Measurements from ENCODE around the gene MED29. TPM values are rescaled to one million over a fixed set of nuclear protein-coding genes. Genes with fewer than 3 reads are reported as not detected.

The MED29 gene
- total and polyA plus RNA-seq, 3 donors from 2014 or later, result 38.9 to 53.5 (median 46.1) TPM

DNA sequence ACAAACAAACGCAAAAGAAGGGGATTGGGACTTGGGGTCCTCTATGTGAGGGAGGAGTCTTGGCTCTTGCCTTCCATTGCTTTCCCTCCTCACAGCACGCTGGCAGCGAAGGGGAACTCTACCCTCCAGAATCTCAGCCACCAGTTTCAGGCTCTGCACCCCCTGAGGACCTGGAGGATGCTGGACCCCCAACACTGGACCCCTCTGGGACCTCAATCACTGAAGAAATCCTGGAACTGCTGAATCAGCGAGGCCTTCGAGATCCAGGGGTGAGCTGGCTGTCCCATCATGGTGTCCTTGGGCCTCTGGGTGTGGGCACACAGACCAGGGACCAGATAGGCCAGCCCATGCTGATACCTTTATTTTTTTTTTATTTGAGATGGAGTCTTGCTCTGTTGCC lies 30.8 kb downstream of the MED29 start:
- H3K27ac ChIP-seq, result no peak overlapping the region
- H3K4me1 ChIP-seq, result no peaks in the 10 kb centered on the region
- DNase-seq, result no peak
- no peak overlapping the region for H3K4me3 ChIP-seq
- H3K36me3 ChIP-seq (ENCODE audit: low read depth, missing control alignments), result no peaks in the 10 kb centered on the region
- H3K9me3 ChIP-seq, result no peaks in the 10 kb centered on the region
- H3K27me3 ChIP-seq, result no peaks in the 10 kb centered on the region
- 92 to 95% methylated on average over 5 of the region's 5 CpGs for WGBS, 2 donors
- intact Hi-C loops (cut with DNase I; ENCODE audit: low total_unique reads), result loop anchor here (10.0 kb wide), 1 partner anchor 113 kb away; the partner anchor contains the start of gene EID2B
- TF ChIP-seq POLR2A (IDR thresholded peaks at IDR 0.05) (no peak), CTCF (IDR thresholded peaks at IDR 0.05) (no peak)

- 92 to 93% methylated on average over 31 to 33 of the region's 35 CpGs for WGBS, 2 donors
- Histone ChIP-seq H3K27ac (no peak overlapping the region), H3K4me3 (no peak overlapping the region), H3K4me1 (peaks cover 8% of the 10 kb centered on the region), H3K36me3 (ENCODE audit: low read depth, missing control alignments) (no peaks in the 10 kb centered on the region), H3K9me3 (no peaks in the 10 kb centered on the region), H3K27me3 (no peaks in the 10 kb centered on the region)
- intact Hi-C loops (cut with DNase I; ENCODE audit: low total_unique reads), result loop anchor here (10.0 kb wide), 1 partner anchor 111 kb away; the partner anchor contains the start of gene EID2B
- TF ChIP-seq CTCF (IDR thresholded peaks at IDR 0.05) (no peak), POLR2A (IDR thresholded peaks at IDR 0.05) (no peak)
- DNase-seq, result no peak
Observed at GRCh38 chr19:39423258-39424086, 32.3 kb downstream of the MED29 start.

DNA sequence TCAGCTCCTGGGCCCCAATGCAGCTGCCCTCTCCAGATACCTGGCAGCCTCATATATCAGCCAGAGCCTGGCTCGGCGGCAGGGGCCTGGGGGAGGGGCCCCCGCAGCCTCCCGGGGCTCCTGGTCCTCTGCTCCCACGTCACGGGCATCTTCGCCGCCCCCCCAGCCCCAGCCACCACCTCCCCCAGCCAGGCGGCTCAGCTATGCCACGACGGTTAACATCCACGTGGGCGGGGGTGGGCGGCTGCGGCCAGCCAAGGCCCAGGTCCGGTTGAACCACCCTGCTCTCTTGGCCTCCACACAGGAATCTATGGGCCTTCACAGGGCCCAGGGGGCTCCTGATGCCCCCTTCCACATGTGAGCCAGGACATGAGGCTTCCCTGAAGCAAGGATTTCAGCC lies 33.8 kb downstream of the MED29 start:
- no peak for DNase-seq
- Histone ChIP-seq H3K27ac (no peak overlapping the region), H3K27me3 (no peaks in the 10 kb centered on the region), H3K4me3 (no peak overlapping the region), H3K9me3 (no peaks in the 10 kb centered on the region), H3K36me3 (ENCODE audit: low read depth, missing control alignments) (no peaks in the 10 kb centered on the region), H3K4me1 (peaks cover 19% of the 10 kb centered on the region)
- TF ChIP-seq POLR2A (IDR thresholded peaks at IDR 0.05) (no peak), CTCF (IDR thresholded peaks at IDR 0.05) (no peak)
- WGBS, 2 donors, result 81 to 91% methylated on average over 8 to 16 of the region's 16 CpGs
- intact Hi-C loops (cut with DNase I; ENCODE audit: low total_unique reads), result loop anchor here (10.0 kb wide), 1 partner anchor 110 kb away; the partner anchor contains the start of gene EID2B

DNA sequence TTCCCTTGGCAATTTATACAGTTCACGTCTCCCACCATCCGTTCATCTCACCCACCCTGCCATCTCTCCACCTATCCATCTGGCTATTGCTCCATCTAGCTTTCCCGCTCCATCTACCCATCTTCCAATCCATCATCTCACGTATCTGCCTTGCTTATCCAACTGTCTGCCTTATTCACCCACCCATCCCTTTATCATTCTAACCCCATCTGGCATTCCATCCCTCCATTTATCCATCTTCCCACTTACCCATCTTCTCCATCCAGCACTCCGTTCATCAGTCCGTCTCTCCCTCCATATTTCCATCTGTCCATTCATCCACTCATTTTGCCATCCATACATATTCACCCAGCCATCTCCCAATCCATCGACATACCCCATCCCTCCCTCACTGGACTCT lies 34.6 kb downstream of the MED29 start:
- no peaks in the 10 kb centered on the region for H3K27me3 ChIP-seq
- WGBS, 2 donors, result 91 to 92% methylated on average over 7 of the region's 7 CpGs
- no peak overlapping the region for H3K4me3 ChIP-seq
- H3K9me3 ChIP-seq, result no peaks in the 10 kb centered on the region
- no peak for DNase-seq
- TF ChIP-seq POLR2A (IDR thresholded peaks at IDR 0.05) (no peak), CTCF (IDR thresholded peaks at IDR 0.05) (no peak)
- peaks cover 19% of the 10 kb centered on the region for H3K4me1 ChIP-seq
- H3K36me3 ChIP-seq (ENCODE audit: low read depth, missing control alignments), result no peaks in the 10 kb centered on the region
- H3K27ac ChIP-seq, result no peak overlapping the region
- intact Hi-C loops (cut with DNase I; ENCODE audit: low total_unique reads), result loop anchor here (10.0 kb wide), 1 partner anchor 109 kb away; the partner anchor contains the start of gene EID2B

Measured in testis (tissue), 3 donors.